GM13977 (cell line): ENCODE measurements around the gene ECHS1.

Experiments
- DNase-seq: peaks from one replicate; pipeline ENCODE4 v3.0.0; 2012; ENCODE audit warnings: low spot score
- CTCF ChIP-seq: IDR thresholded peaks from 2 replicates; pipeline ENCODE4 v1.5.1; 2012; ENCODE audit warnings: mild to moderate bottlenecking, control low read depth; ENCODE audit not compliant: insufficient read depth; ENCODE audit errors: extremely low read depth, missing control alignments
- in situ Hi-C: fragments of 300-500 bp; cut with MboI; formaldehyde crosslinking; loops from one replicate; pipeline ENCODE4 v1.12.0; 2022; ENCODE audit warnings: low sequenced_read_pairs, low pct_unique_long_range_greater_than_20kb, mixed read lengths, inconsistent platforms; ENCODE audit not compliant: unreplicated experiment

The ECHS1 gene

GRCh38 chr10:133315847-133316246 lies 57.3 kb downstream of the ECHS1 start:
- in situ Hi-C loops = no loop called here
- no peak for TF ChIP-seq CTCF
- DNase-seq = no peak

GRCh38 chr10:133314911-133315310 lies 58.2 kb downstream of the ECHS1 start:
- in situ Hi-C loops = no loop called here
- no peak for TF ChIP-seq CTCF
- no peak for DNase-seq

- no peak for TF ChIP-seq CTCF
- no peak for DNase-seq
- in situ Hi-C loops = no loop called here
Observed at GRCh38 chr10:133313192-133313591, 60.0 kb downstream of the ECHS1 start.

- in situ Hi-C loops = no loop called here
- TF ChIP-seq CTCF = no peak
Observed at GRCh38 chr10:133312769-133313145, 60.4 kb downstream of the ECHS1 start.

More at GRCh38 chr10:133312769-133313145, 60.4 kb downstream of the ECHS1 start:
- no peak for DNase-seq
